22Rv1 (cell line): Measurements from ENCODE around the gene ZNF516.

Source experiments
- ZFX ChIP-seq: fragments of 450-650 bp; IDR thresholded peaks from 2 replicates; pipeline ENCODE4 v1.6.1; 2017; ENCODE audit warnings: antibody characterized with exemption, borderline replicate concordance
- TF ChIP-seq, protein P1 (sequence below): fragments of 450-650 bp; IDR thresholded peaks from 2 replicates; pipeline ENCODE4 v1.5.1; 2017; ENCODE audit warnings: mild to moderate bottlenecking

GRCh38 chr18:76487070-76487469 lies 8.0 kb downstream of the ZNF516 start:
- TF ChIP-seq, protein P1, sequence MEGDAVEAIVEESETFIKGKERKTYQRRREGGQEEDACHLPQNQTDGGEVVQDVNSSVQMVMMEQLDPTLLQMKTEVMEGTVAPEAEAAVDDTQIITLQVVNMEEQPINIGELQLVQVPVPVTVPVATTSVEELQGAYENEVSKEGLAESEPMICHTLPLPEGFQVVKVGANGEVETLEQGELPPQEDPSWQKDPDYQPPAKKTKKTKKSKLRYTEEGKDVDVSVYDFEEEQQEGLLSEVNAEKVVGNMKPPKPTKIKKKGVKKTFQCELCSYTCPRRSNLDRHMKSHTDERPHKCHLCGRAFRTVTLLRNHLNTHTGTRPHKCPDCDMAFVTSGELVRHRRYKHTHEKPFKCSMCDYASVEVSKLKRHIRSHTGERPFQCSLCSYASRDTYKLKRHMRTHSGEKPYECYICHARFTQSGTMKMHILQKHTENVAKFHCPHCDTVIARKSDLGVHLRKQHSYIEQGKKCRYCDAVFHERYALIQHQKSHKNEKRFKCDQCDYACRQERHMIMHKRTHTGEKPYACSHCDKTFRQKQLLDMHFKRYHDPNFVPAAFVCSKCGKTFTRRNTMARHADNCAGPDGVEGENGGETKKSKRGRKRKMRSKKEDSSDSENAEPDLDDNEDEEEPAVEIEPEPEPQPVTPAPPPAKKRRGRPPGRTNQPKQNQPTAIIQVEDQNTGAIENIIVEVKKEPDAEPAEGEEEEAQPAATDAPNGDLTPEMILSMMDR = no peak
- no peak for TF ChIP-seq ZFX
